Activated CD4-positive, alpha-beta memory T cell treated with anti-CD3 and anti-CD28 coated beads, Interleukin-2, amount 10 ng/mL, durations not matched to agents 7 days and 5 days (primary cell): ENCODE data around the gene OR12D1. TPM values are rescaled to one million over a fixed set of nuclear protein-coding genes. Genes with fewer than 3 reads are reported as not detected.
"Not testable (repeated sequence)": the region's sequence is repeated elsewhere in the genome, so short reads cannot be mapped to it uniquely, and the experiment has no call there.

ENCODE experiments used
- CTCF ChIA-PET: fragments of 350-600 bp; sonication (Branson Sonifier 250); formaldehyde crosslinking; loops from one replicate; lab custom pipeline; 2021; ENCODE audit warnings: antibody characterized with exemption, inconsistent platforms; lab: Charles Lee
- POLR2A ChIA-PET: fragments of 350-600 bp; sonication (Branson Sonifier 250); formaldehyde crosslinking; loops from one replicate; lab custom pipeline; 2021; ENCODE audit warnings: antibody characterized with exemption; lab: Charles Lee
- DNase-seq: peaks from one replicate; pipeline ENCODE4 v3.0.0-alpha.2; 2020
- H3K27ac Mint-ChIP-seq: one replicate; pipeline ENCODE4 v1.8.0; 2021; ENCODE audit warnings: mild to moderate bottlenecking, mixed read lengths
- H3K27me3 Mint-ChIP-seq: one replicate; pipeline ENCODE4 v1.8.0; 2021; ENCODE audit warnings: mixed read lengths
- H3K36me3 Mint-ChIP-seq: one replicate; pipeline ENCODE4 v1.8.0; 2021; ENCODE audit warnings: low read depth, mixed read lengths
- H3K4me1 Mint-ChIP-seq: one replicate; pipeline ENCODE4 v1.8.0; 2021; ENCODE audit warnings: mixed read lengths
- H3K4me3 Mint-ChIP-seq: one replicate; pipeline ENCODE4 v1.8.0; 2021; ENCODE audit warnings: mild to moderate bottlenecking, mixed read lengths
- H3K9me3 Mint-ChIP-seq: one replicate; pipeline ENCODE4 v1.8.0; 2021; ENCODE audit warnings: mixed read lengths
- total RNA-seq, 2 experiments: library from RNA; stranded (reverse); gene quantifications; one replicate each; pipeline ENCODE4 v1.2.3, GENCODE V29; 2021

Gene OR12D1
- total RNA-seq, 2 experiments from 2014 or later, result not detected

DNA sequence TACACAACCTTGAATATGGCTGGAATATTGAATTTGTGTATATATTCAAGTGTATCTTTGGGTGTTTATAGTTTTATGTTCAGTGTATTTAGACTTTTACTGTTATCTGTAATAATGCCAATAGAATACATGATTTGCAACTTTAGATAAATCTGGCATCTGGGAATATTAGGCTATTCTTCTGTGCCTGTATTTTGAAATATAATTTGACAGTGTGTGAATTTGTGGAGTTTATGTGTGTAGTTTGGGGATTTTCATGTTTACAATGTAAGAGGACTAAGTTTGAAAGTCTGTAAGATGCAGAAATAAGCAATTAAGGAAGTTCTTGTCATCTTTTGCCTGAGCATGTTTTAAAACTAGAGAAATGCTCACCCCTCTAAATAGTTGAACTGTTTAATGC lies 24.3 kb downstream of the OR12D1 start, which contains the start of gene OR10C1:
TSS of gene OR10C1 (plus strand) at position 301 of the 400 bp plus-strand sequence. CDS start 710 bp downstream, outside the sequence.
- H3K27ac Mint-ChIP-seq, result no peak within 1 kb of the TSS
- no peak within 1 kb of the TSS for H3K4me3 Mint-ChIP-seq
- H3K4me1 Mint-ChIP-seq, result no peaks in the 10 kb centered on the region
- no peaks in the 10 kb centered on the region for H3K9me3 Mint-ChIP-seq
- no peaks in the 10 kb centered on the region for H3K36me3 Mint-ChIP-seq
- H3K27me3 Mint-ChIP-seq, result peaks cover 20% of the 10 kb centered on the region
- CTCF ChIA-PET, result no interaction called here
- no peak for DNase-seq
- POLR2A ChIA-PET, result no interaction called here

- ChIA-PET CTCF (no interaction called here), POLR2A (no interaction called here)
- no peaks in the 10 kb centered on the region for H3K36me3 Mint-ChIP-seq
- peaks cover 21% of the 10 kb centered on the region for H3K27me3 Mint-ChIP-seq
- no peaks in the 10 kb centered on the region for H3K4me1 Mint-ChIP-seq
- no peak overlapping the region for H3K27ac Mint-ChIP-seq
- no peak overlapping the region for H3K4me3 Mint-ChIP-seq
- H3K9me3 Mint-ChIP-seq, result no peaks in the 10 kb centered on the region
- DNase-seq, result no peak
Measured at GRCh38 chr6:29442719-29443118, 28.0 kb downstream of the OR12D1 start.

DNA sequence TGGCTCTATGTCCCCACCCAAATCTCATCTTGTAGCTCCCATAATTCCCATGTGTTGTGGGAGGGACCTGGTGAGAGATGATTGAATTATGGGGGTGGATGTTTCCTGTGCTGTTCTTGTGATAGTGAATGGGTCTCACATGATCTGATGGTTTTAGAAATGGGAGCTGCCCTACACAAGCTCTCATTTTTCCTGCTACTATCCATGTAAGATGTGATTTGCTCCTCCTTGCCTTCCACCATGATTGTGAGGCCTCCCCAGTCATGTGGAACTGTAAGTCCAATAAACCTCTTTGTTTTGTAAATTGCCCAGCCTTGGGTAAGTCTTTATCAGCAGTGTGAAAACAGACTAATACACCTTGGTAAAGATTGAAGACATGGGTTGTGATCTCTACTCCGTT lies 29.3 kb downstream of the OR12D1 start:
- H3K4me1 Mint-ChIP-seq, DNase-seq, POLR2A ChIA-PET, H3K27ac Mint-ChIP-seq, H3K4me3 Mint-ChIP-seq, CTCF ChIA-PET, H3K9me3 Mint-ChIP-seq, H3K36me3 Mint-ChIP-seq: not testable (repeated sequence)
- H3K27me3 Mint-ChIP-seq, result peaks cover 17% of the 10 kb centered on the region

DNA sequence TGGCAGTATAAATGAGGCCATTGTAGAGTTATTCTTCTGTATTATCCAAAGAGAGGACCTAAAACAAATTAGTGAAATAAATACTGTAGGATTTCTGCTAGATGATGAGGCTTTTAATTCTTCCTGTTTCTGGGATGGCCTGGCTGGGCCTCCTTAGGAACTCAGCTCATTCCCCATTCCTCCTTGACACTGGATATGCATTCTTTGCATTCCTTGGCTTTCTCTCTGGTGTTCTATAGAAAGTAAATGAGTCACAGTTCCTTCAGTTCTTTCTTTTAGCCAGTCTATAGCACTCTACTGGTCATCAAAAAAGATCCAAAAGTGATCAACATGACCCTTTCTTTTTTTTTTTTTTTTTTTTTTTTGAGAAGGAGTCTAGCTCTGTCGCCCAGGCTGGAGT lies 32.9 kb downstream of the OR12D1 start:
- no peak for DNase-seq
- ChIA-PET POLR2A (no interaction called here), CTCF (no interaction called here)
- Mint-ChIP-seq H3K4me1 (no peaks in the 10 kb centered on the region), H3K27ac (no peak overlapping the region), H3K27me3 (peaks cover 17% of the 10 kb centered on the region), H3K4me3 (no peak overlapping the region), H3K9me3 (peaks cover 2% of the 10 kb centered on the region), H3K36me3 (no peaks in the 10 kb centered on the region)

DNA sequence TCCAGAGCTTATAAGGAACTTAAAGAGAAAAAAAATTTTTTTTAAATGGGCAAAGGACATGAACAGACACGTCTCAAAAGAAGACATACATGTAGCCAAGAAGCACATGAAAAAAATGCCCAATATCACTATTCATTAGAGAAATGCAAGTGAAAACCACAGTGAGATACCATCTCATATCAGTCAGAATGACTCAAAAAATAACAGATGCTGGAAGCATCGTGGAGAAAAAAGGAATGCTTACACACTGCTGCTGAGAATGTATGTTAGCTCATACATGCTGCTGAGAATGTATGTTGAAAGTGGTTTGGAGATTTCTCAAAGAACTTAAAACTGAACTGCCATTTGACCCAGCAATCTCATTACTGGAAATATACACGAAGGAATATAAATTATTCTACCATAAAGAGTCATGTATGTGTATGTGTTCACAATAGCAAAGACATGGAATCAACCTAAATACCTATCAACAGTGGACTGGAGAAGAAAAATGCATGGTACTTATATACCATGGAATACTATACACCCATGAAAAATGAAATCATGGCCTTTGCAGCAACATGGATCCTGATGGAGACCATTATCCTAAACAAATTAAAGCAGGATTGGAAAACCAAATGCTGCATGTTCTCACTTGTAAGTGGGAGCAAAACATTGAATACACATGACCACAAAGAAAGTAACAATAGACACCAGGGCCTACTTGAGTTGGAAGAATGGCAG lies 36.9 kb downstream of the OR12D1 start:
- POLR2A ChIA-PET, result no interaction called here
- CTCF ChIA-PET, result no interaction called here
- H3K4me3 Mint-ChIP-seq, result no peak overlapping the region

GRCh38 chr6:29456971-29457370 lies 42.2 kb downstream of the OR12D1 start, which contains the start of the genes OR11A1 and OR2H1:
Gene OR11A1, minus strand, starts transcription at chr6:29457071. Its CDS starts 29,430 bp downstream, at chr6:29427641.
Gene OR2H1, plus strand, starts transcription at chr6:29457155. Its CDS starts 4,615 bp downstream, at chr6:29461770.
- no peak within 1 kb of the TSS for H3K4me3 Mint-ChIP-seq
- DNase-seq, result no peak
- no peaks in the 10 kb centered on the region for H3K36me3 Mint-ChIP-seq
- ChIA-PET POLR2A (interaction anchor here (1.2 kb wide), 1 partner anchor 21 kb away, joined by 3 read pairs; no protein-coding TSS in a partner anchor), CTCF (no interaction called here)
- H3K27me3 Mint-ChIP-seq, result peaks cover 26% of the 10 kb centered on the region
- no peak within 1 kb of the TSS for H3K27ac Mint-ChIP-seq
- H3K4me1 Mint-ChIP-seq, result no peaks in the 10 kb centered on the region
- no peaks in the 10 kb centered on the region for H3K9me3 Mint-ChIP-seq

More for the DNA sequence above, 36.9 kb downstream of the OR12D1 start:
- Mint-ChIP-seq H3K4me1 (no peaks in the 10 kb centered on the region), H3K36me3 (no peaks in the 10 kb centered on the region), H3K27me3 (peaks cover 12% of the 10 kb centered on the region), H3K9me3 (peaks cover 2% of the 10 kb centered on the region), H3K27ac (no peak overlapping the region)
- DNase-seq, result no peak

DNA sequence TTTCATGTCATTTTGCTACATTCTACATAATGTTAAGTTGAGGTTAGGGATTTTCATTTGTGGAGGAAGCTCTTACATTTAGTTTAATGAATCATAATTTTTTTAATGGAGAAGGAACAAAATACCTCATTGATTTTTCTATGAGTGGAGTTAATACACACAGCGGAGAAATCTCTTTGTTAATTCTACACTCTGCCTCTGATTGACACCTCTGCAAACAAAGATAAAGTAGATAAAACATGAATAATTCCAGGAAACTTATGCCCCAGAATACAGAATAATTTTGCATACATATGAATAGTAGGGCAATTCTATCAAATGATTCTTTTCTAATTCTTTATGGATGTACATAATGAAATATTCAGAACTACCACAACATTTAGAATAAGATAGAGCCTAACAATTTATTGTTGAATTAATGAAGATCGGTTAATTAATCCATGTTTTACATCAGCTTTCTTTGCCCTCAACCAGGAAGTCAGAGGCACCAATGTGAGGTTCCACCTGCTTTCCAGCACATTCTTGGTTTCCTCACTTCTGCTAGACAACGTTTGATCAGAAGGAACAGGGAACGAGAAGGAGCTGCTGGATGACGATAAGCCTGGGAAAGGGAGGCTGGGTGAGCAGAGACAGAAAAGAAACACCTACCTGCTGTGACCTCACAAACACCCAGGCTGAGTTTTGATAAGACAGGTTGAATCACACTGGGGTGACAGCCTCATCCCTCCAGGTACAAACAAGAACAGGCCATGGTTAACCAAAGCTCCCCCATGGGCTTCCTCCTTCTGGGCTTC lies 46.5 kb downstream of the OR12D1 start:
- Mint-ChIP-seq H3K9me3 (no peaks in the 10 kb centered on the region), H3K27me3 (peaks cover 25% of the 10 kb centered on the region), H3K36me3 (no peaks in the 10 kb centered on the region), H3K27ac (no peak overlapping the region), H3K4me1 (no peaks in the 10 kb centered on the region), H3K4me3 (no peak overlapping the region)
- POLR2A ChIA-PET, result no interaction called here
- CTCF ChIA-PET, result no interaction called here
- no peak for DNase-seq

GRCh38 chr6:29462022-29462421 lies 47.3 kb downstream of the OR12D1 start:
- POLR2A ChIA-PET, result no interaction called here
- DNase-seq, result no peak
- Mint-ChIP-seq H3K27me3 (peaks cover 23% of the 10 kb centered on the region), H3K27ac (no peak overlapping the region), H3K4me3 (no peak overlapping the region), H3K9me3 (no peaks in the 10 kb centered on the region), H3K36me3 (no peaks in the 10 kb centered on the region), H3K4me1 (no peaks in the 10 kb centered on the region)
- CTCF ChIA-PET, result no interaction called here

GRCh38 chr6:29465279-29465678 lies 50.6 kb downstream of the OR12D1 start:
- Mint-ChIP-seq H3K36me3 (no peaks in the 10 kb centered on the region), H3K4me1 (no peaks in the 10 kb centered on the region), H3K4me3 (no peak overlapping the region), H3K9me3 (no peaks in the 10 kb centered on the region), H3K27me3 (peaks cover 12% of the 10 kb centered on the region), H3K27ac (no peak overlapping the region)
- ChIA-PET POLR2A (no interaction called here), CTCF (no interaction called here)
- DNase-seq, result no peak

DNA sequence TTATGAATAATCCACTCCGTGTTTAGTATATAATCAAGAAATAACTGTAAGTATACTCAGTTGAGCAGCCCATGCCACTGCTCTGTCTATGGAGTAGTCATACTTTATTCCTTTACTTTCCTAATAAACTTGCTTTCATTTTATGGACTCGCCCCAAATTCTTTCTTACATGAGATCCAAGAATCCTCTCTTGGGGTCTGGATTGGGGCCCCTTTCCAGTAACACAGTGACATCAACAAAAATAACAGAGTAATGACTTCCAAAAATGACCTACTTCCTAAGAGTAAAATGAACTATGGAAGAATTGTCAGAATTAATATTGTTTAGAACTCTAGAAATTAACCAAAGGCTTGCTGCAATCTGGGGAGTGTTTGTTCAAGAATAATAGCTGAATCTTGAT lies 51.1 kb downstream of the OR12D1 start:
- H3K9me3 Mint-ChIP-seq, result no peaks in the 10 kb centered on the region
- CTCF ChIA-PET, result no interaction called here
- H3K4me1 Mint-ChIP-seq, result no peaks in the 10 kb centered on the region

GRCh38 chr6:29466241-29466640 lies 51.5 kb downstream of the OR12D1 start:
- Mint-ChIP-seq H3K27ac (no peak overlapping the region), H3K36me3 (no peaks in the 10 kb centered on the region), H3K4me3 (no peak overlapping the region), H3K4me1 (no peaks in the 10 kb centered on the region), H3K27me3 (peaks cover 9% of the 10 kb centered on the region), H3K9me3 (no peaks in the 10 kb centered on the region)
- POLR2A ChIA-PET, result interaction anchor here (0.7 kb wide), 1 partner anchor 145 kb away, joined by 3 read pairs; no protein-coding TSS in a partner anchor
- no peak for DNase-seq
- CTCF ChIA-PET, result no interaction called here

More for the DNA sequence above, 51.1 kb downstream of the OR12D1 start:
- DNase-seq, result no peak
- H3K27me3 Mint-ChIP-seq, result peaks cover 12% of the 10 kb centered on the region
- no peak overlapping the region for H3K4me3 Mint-ChIP-seq
- POLR2A ChIA-PET, result no interaction called here
- no peak overlapping the region for H3K27ac Mint-ChIP-seq
- no peaks in the 10 kb centered on the region for H3K36me3 Mint-ChIP-seq
